Epidermal melanocyte (primary cell): ENCODE data around the gene PROC.

Experiments used
- DNase-seq: peaks from one replicate; pipeline ENCODE4 v3.0.0; 2011; ENCODE audit warnings: low spot score; ENCODE audit not compliant: insufficient read length

The PROC gene

DNA sequence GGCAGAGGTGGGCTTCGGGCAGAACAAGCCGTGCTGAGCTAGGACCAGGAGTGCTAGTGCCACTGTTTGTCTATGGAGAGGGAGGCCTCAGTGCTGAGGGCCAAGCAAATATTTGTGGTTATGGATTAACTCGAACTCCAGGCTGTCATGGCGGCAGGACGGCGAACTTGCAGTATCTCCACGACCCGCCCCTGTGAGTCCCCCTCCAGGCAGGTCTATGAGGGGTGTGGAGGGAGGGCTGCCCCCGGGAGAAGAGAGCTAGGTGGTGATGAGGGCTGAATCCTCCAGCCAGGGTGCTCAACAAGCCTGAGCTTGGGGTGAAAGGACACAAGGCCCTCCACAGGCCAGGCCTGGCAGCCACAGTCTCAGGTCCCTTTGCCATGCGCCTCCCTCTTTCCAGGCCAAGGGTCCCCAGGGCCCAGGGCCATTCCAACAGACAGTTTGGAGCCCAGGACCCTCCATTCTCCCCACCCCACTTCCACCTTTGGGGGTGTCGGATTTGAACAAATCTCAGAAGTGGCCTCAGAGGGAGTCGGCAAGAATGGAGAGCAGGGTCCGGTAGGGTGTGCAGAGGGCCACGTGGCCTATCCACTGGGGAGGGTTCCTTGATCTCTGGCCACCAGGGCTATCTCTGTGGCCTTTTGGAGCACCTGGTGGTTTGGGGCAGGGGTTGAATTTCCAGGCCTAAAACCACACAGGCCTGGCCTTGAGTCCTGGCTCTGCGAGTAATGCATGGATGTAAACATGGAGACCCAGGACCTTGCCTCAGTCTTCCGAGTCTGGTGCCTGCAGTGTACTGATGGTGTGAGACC is at the start of gene PROC:
Gene PROC, plus strand, starts transcription at position 128 of the 812 bp plus-strand sequence. CDS start 1,516 bp downstream, outside the sequence.
- no peak for DNase-seq

- no peak for DNase-seq
These were observed 48.2 kb upstream of the PROC start for GRCh38 chr2:127370010-127370409.

DNA sequence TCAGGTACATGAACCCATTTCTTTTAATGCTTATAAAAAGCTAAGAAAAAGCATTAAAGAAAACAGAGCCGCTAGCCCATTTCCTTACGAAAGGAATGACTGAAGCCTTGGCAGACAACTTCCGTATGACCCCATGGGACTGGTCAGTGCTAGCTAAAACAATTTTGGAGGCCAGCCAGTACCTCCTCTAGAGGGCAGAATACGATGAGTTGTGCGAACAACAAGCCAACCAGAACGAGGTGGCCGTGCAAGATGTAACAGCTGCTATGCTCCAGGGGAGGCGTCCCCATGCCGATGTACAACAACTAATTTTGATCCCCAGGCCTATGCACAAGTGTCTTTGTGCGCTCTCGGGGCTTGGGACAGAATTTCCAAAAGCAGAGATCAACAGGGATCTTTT is 47.2 kb upstream of the PROC start:
- no peak for DNase-seq

- no peak for DNase-seq
These were observed 44.7 kb upstream of the PROC start for GRCh38 chr2:127373362-127374083.

DNA sequence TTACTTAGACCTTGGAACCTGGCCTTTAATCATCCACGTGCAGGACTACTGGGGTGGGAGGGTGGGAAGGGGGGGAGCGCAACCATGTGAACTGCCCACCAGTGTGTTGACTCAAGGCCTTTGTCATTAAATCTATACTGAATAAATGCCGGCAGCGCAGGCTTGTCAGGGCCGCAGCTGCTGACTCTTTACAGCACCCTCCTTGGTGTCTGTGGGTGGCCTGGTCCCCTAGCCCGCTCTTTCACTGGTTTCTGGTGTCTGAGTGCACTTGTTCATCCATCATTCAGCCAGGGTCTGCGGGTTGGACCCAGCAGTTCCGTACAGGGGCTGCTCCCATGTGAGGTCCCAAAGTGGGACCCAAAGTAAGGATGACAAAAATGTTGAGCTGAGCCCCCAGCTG is 42.0 kb upstream of the PROC start:
- DNase-seq = no peak

DNA sequence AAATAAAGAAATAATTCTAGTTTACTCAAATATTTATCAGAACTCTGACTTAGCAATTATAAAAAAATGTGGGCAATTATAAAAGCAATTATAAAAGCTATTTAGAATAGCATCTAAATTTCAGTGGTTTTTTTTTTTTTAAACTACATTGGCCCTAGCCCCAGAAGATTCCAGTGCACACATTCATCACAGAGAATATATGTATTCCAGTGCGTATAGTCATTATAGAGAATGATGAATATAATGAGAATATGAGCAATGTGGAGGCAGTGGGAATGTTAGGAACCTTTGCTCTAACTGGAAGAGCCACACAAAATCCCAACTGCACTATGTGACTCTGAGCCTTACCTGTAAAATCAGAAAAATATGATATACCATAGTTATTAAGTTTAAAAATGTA is 41.0 kb upstream of the PROC start:
- DNase-seq = no peak

- no peak for DNase-seq
These were observed 39.5 kb upstream of the PROC start for GRCh38 chr2:127378720-127379119.

DNA sequence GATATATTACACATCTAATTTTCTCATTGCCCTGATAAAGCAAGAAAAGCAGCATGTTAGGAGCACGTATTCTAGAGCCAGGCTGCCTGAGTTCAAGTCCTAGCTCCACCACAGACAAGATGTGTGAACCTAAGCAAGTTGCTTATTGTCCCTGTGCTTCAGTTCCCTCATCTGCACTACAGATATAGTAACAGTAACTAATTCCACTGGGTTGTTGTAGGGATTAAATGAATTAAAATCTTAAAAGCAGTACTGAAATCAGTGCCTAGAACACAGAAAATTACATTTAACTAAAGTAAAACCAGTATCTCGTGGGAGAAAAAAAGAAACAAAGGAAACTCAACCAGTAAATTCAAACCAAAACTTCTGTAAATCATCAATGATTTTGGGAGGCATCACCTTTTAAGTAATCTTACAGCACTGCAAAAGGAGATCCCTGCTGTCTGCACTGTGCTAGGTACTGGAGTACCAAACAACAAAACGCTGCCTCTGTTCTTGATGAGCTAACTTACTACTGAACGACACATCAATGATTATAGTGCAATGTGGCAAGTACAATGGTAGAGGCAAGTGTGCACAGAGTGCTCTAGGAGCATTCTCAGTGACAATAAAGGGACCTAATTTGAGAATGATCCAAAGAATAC is 38.4 kb upstream of the PROC start:
- DNase-seq = no peak

DNA sequence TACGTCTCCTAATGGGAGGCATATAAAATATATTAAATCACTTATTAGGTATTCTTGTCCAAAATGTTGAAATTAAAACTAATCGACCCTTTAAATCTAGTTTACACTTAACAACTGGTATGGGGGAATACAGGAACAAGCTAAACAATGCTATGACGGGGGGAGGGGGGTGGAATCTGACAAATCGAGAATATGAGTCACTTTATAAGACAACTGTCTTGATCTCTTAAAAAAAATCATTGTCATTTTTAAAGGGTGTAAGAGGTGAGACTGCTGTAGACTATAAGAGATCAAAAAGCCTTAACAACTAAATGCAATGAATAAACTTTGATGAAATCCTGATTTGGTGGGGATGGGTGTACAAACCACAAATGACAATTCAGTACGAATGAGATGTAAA is 36.5 kb upstream of the PROC start:
- DNase-seq = no peak

DNA sequence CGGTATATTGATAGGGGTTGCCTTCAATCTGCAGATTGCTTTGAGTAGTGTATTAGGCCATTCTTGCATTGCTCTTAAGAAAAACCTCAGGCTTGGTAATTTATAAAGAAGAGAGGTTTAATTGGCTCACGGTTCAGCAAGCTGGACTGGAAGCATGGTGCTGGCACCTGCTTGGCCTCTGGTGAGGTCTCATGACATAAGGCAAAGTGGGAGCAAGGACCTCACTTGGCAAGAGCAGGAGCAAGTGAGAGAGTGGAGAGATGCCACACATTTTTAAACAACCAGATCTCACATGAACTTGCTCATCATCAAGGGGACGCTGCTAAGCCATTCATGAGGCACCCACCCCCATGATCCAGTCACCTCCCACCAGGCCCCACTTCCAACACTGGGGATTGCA is 35.4 kb upstream of the PROC start:
- no peak for DNase-seq

DNA sequence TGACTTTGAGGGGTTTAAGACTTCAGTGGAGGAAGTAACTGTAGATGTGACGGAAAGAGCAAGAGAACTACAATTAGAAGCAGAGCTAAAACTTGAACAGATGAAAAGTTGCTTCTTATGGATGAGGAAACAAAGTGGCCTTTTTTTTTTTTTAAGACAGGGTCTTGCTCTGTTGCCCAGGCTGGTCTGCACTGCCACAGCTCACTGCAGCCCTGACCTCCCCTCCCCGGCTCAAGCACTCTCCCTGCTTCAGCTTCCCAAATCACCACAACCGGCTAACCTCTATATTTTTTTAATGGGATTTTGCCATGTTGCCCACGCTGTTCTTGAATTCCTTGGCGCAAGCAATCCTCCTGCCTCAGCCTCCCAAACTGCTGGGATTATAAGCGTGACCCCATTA is 33.7 kb upstream of the PROC start:
- DNase-seq = no peak

- no peak for DNase-seq
These were observed 32.0 kb upstream of the PROC start for GRCh38 chr2:127386246-127386645.

DNA sequence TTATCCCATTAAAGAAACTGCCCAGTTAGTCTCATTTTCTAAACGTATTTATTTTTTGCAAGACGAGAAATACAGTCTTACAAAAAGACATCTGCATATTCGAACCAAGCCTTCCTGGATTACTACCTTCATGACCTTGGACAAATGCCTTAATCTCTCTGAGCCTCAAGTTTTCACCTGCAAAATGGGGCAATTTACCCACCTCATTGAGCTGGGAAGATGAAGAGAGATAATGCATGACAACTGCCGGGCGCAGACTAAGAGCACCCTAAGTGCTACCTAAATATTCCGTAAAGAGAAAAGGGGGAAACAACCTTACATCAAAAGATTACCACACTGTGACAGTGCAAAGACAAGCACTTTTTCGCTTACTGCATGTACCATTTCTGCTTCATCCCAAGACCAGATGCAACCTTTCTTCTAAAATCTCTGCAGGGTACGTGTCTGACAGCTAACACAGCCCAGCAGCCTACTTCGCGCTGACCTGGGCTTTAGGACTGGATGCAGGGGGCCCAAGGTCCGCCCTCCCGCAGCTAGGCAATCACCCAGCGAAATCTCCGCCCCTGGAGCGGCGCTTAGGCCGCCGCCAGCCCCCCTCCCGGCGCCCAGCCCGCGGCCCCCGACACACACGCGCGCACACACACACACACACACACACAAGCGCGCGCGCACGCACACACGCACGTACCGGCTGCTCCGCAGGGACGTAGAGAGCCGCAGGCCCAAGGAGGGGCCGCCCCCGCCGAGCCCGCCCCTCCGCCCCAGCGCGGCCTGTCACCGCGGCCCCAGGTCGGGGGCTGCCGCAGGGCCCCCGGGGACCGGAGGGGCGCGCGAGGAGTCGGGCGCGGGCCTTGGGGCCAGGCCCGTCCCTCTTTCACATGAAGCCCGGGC is 31.2 kb upstream of the PROC start:
- DNase-seq = no peak

- DNase-seq = peak; percentile 95
These were observed 30.4 kb upstream of the PROC start, which contains the start of gene MAP3K2 for GRCh38 chr2:127387655-127388422. TSS of gene MAP3K2 (minus strand) at chr2:127387975. CDS start at chr2:127343129, 44,846 bp downstream.

- no peak for DNase-seq
These were observed 29.6 kb upstream of the PROC start for GRCh38 chr2:127388423-127389164.

DNA sequence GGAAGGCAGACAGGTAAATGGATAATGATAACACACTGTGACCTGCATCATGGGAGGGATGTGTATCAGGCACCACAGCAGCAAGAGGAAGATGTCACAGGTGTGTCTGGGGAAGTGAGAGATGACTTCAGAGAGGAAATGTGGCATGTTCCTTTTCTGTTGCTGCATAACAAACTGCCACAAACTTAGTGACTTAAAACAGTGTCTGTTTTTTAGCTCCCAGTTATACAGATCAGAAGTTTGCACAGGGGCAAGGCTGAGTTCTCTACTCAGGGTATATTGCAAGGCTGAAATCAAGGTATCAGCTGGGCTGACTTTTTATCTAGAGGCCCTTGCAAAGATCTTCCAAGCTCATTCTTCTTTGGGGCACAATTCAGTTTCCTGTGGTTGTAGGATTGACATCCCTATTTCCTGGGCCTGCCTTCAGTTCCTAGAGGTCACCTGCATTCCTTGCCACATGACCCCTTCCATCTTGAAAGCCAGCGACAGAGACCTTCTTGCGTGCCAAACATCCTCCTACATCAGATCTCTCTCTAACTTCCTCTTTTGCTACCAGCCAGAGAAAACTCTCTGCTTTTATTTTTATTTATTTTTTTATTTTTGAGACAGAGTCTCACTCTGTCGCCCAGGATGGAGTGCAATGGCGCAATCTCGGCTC is 28.3 kb upstream of the PROC start:
- DNase-seq = no peak

DNA sequence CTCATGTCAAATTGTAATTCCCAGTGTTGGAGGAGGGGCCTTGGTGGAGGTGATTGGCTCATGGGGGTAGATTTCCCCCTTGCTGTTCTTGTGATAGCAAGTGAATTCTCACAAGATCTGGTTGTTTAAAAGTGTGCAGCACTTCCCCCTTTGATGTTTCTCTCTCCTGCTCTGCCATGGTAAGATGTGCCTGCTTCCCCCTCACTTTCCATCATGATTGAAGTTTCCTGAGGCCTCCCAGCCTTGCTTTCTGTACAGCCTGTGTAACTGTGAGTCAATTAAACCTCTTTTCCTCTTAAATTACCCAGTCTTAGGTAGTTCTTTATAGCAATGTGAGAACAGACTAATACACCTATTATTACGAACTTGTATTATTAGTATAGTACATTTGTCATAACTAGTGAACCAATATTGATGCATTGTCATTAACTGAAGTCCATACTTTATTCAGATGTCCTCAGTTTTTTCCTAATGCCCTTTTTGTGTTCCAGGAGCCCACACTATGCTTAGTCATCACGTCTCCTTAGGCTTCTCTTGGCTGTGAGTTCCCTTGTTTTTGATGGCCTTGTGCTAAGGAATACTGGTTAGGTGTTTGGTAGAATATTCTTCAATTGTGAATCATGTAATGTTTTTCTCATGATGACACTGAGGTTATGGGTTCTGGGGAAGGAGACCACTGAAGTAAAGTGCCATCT is 25.9 kb upstream of the PROC start:
- no peak for DNase-seq

DNA sequence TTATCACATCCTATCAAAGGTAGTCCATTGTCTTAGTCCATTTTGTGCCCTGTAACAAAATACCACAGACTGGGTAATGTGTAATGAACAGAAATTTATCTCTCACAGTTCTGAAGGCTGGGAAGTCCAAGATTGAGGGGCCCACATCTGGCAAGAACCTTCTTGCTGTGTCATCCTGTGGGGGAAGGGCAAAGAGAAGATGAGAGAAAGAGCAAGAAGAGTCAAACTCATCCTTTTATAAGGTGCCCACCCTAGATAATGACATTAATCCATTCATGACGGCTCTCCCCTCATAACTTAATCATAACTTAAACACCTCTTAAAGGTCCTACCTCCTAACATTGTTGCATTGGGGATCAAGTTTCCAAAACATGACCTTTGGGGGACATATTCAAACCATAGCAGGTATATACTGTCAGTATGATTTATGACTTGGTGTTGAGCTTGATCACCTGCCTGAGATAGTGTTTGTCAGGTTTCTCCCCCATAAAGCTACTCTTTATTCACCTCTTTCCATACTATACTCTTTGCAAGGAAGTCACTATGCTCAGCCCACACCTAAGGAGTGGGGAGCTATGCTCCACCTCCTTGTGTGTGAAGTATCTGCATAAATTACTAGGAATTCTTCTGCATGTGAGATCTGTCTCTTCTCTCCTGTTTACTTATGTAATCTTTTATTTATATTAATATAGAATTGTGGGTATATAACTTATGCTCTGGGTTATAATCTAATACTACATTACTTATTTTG is 25.2 kb upstream of the PROC start:
- DNase-seq = no peak
